HEK293 (cell line): Measurements from ENCODE around the gene EEF1AKMT1.
"Not testable (repeated sequence)": the region's sequence is repeated elsewhere in the genome, so short reads cannot be mapped to it uniquely, and the experiment has no call there.

Experiments
- GLI2 ChIP-seq: fragments of 450-650 bp; formaldehyde crosslinking; IDR thresholded peaks from 2 replicates; pipeline ENCODE4; 2017; ENCODE audit warnings: missing biosample characterization, missing genetic modification characterization, low read depth, borderline replicate concordance
- HOXC10 ChIP-seq: sonication (generic); formaldehyde crosslinking; IDR thresholded peaks from 2 replicates; pipeline ENCODE4 v1.8.1; 2023; ENCODE audit warnings: mild to moderate bottlenecking, missing genetic modification reagents
- TCF7L2 ChIP-seq: IDR thresholded peaks from 2 replicates; pipeline ENCODE4 v1.6.1; 2011; ENCODE audit warnings: low read depth, mild to moderate bottlenecking, inconsistent platforms, low read length, moderate library complexity, borderline replicate concordance
- ZBTB1 ChIP-seq: fragments of 450-650 bp; formaldehyde crosslinking; IDR thresholded peaks from 2 replicates; pipeline ENCODE4 v1.5.1; 2016; ENCODE audit warnings: missing biosample characterization, missing genetic modification characterization
- ZNF174 ChIP-seq: fragments of 450-650 bp; formaldehyde crosslinking; IDR thresholded peaks from 2 replicates; pipeline ENCODE4 v1.5.0; 2017; ENCODE audit warnings: missing biosample characterization, mild to moderate bottlenecking, missing genetic modification characterization

GRCh38 chr13:20681481-20681880, 92.3 kb downstream of the EEF1AKMT1 start:
- not testable (repeated sequence) for TF ChIP-seq TCF7L2; HOXC10 (CRISPR knock-in tag); ZNF174; GLI2 (tag by site-specific recombination); ZBTB1
